Measurements from ENCODE around the gene LHB. TPM values are rescaled to one million over a fixed set of nuclear protein-coding genes. Genes with fewer than 3 reads are reported as not detected.

The LHB gene
- total RNA-seq, 1 donor: not detected

DNA sequence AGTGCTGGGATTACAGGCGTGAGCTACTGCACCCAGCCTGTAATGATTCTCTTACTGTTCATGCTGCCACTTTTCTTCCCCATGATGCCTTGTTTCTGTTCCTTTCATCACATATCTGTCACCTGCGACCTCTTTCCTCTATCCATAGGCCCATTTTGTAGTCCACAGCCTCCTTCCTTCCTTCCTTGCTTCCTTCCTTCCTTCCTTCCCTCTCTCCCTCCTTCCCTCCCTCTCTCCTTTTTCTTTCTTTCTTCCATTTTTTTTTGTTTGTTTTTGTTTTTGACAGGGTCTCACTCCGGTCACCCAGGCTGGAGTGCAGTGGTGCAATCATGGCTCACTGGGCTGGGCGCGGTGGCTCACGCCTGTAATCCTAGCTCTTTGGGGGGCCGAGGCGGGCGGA lies 28.0 kb downstream of the LHB start:
- no peak overlapping the region for H3K4me3 ChIP-seq (ENCODE audit: low read depth, low read length)
- TF ChIP-seq, protein P1, sequence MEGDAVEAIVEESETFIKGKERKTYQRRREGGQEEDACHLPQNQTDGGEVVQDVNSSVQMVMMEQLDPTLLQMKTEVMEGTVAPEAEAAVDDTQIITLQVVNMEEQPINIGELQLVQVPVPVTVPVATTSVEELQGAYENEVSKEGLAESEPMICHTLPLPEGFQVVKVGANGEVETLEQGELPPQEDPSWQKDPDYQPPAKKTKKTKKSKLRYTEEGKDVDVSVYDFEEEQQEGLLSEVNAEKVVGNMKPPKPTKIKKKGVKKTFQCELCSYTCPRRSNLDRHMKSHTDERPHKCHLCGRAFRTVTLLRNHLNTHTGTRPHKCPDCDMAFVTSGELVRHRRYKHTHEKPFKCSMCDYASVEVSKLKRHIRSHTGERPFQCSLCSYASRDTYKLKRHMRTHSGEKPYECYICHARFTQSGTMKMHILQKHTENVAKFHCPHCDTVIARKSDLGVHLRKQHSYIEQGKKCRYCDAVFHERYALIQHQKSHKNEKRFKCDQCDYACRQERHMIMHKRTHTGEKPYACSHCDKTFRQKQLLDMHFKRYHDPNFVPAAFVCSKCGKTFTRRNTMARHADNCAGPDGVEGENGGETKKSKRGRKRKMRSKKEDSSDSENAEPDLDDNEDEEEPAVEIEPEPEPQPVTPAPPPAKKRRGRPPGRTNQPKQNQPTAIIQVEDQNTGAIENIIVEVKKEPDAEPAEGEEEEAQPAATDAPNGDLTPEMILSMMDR (IDR thresholded peaks at IDR 0.05; ENCODE audit: insufficient read depth, low read length): no peak
- no peak for DNase-seq (ENCODE audit: low read depth)

DNA sequence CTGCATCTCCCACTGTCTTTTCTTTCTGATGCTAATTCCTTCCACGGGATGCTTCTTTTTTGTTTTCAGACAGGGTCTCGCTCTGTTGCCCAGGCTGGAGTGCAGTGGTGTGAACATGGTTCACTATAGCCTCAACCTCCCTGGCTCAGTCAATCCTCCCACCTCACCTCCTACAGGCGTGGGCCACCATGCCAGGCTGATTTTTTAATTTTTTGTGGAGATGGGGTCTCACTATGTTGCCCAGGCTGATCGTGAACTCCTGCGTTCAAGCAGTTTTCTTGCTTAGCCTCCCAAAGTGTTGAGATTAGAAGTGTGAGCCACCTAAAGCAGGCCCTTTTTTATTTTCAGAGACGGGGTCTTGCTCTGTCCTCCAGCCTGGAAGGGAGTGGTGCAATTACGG lies 28.6 kb downstream of the LHB start:
- H3K4me3 ChIP-seq (ENCODE audit: low read depth, low read length): no peak overlapping the region
- TF ChIP-seq, protein P1 (IDR thresholded peaks at IDR 0.05; ENCODE audit: insufficient read depth, low read length): no peak
- DNase-seq (ENCODE audit: low read depth): no peak

DNA sequence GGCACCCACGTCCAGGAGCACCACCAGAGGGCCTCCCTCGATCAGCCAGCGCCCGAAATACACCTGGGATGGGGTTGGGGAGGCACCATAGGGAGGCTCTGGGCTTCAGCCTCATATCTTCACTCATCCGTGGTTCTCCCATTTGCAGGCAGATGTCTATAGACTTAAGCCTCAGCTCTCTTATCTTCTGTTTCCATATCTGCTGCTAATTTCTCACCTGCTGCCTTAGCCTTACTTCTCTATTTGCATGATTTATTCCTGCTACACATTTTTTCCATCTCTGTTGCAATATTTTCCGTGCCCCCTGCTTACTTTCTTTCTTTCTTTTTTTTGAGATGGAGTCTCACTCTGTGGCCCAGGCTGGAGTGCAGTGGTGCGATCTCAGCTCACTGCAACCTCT lies 29.6 kb downstream of the LHB start:
- no peak for DNase-seq (ENCODE audit: low read depth)
- TF ChIP-seq, protein P1 (IDR thresholded peaks at IDR 0.05; ENCODE audit: insufficient read depth, low read length): no peak
- H3K4me3 ChIP-seq (ENCODE audit: low read depth, low read length): no peak overlapping the region

DNA sequence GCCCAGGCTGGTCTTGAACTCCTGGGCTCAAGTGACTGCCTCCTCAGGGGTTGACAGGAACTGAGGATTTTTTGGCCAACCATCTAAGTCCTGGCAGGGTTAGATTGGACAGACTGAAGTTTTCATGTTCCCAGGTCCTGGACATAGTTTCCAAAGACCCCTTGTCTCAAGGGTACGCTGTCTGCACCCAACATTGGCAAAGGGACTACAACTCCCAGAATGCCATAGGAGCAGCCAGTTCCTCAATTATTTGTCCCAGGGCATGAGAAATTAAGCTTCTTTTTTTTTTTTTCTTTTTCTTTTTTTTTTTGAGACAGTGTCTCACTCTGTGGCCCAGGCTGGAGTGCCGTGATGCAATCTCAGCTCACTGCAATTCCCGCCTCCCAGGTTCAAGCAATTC lies 30.7 kb downstream of the LHB start:
- H3K4me3 ChIP-seq (ENCODE audit: low read depth, low read length): no peak overlapping the region
- TF ChIP-seq, protein P1 (IDR thresholded peaks at IDR 0.05; ENCODE audit: insufficient read depth, low read length): no peak
- DNase-seq (ENCODE audit: low read depth): no peak

DNA sequence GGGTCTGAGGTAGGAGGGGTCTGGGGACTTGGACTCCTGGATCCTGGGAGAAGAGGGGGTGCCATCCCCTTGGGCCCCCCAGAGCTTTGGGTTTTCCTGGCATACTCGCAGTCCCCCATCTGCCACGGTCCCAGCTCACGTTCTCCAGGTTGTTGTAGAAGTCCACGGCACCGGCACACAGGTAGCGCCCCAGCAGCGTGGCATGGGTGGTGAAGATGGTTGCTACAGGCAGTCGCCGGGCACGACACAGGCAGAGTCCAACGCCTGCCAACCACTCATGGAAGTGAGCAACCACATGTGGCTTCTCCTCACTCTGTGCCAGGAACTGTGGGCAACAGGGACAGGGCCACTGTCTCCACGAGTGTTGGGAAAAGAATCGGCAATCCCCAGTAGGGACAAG lies 31.2 kb downstream of the LHB start:
- TF ChIP-seq, protein P1 (IDR thresholded peaks at IDR 0.05; ENCODE audit: insufficient read depth, low read length): no peak
- H3K4me3 ChIP-seq (ENCODE audit: low read depth, low read length): no peak overlapping the region
- DNase-seq (ENCODE audit: low read depth): no peak

DNA sequence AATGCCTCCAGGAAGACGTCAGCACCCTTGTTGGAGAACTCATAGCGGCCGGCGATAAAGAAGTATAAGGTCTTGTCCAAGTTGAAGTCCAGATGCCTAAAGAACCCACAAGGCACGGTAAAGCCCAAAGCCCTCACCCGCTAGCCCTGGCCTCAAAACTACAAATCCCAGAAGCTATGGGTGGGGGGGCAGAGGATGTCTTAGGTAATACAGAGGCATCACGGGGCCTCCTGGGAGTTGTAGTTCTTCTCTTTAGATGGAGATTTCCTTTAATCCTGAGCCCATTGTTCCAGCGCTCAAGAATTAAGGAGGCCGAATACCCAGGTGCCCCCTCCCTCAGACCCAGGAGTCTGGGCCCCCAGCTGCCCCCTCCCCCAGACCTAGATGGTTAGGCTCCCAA lies 34.6 kb downstream of the LHB start:
- no peak for DNase-seq (ENCODE audit: low read depth)
- no peak overlapping the region for H3K4me3 ChIP-seq (ENCODE audit: low read depth, low read length)
- TF ChIP-seq, protein P1 (IDR thresholded peaks at IDR 0.05; ENCODE audit: insufficient read depth, low read length): no peak

DNA sequence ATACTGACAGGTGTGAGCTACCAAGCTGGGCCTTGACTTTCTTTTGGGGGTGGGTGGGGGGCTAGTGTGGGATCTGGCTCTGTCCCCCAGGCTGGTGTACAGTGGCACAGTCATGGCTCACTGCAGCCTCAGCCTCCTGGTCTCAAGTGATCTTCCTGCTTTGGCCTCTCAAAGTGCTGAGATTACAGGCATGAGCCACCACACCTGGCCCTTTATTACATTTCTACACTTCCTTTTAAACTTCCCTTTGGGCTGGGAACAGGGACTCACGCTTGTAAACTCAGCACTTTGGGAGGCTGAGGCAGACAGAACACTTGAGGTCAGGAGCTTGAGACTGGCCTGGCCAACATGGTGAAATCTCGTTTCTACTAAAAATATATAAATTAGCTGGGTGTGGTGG lies 39.8 kb downstream of the LHB start:
- no peak overlapping the region for H3K4me3 ChIP-seq (ENCODE audit: low read depth, low read length)
- no peak for DNase-seq (ENCODE audit: low read depth)
- TF ChIP-seq, protein P1 (IDR thresholded peaks at IDR 0.05; ENCODE audit: insufficient read depth, low read length): no peak
